HFF-Myc (cell line): ENCODE results near the gene JAML.

ENCODE experiments used
- DNase-seq: peaks from one replicate; pipeline ENCODE4 v3.0.0-alpha.2; 2011; ENCODE audit warnings: low read depth; ENCODE audit errors: extremely low read depth
- H3K4me3 ChIP-seq: replicated peaks from 2 replicates; pipeline ENCODE4 v1.5.1; 2011; ENCODE audit warnings: low read depth, mild to moderate bottlenecking, control low read depth, low read length
- CTCF ChIP-seq: IDR thresholded peaks from 2 replicates; pipeline ENCODE4 v1.5.1; 2012; ENCODE audit warnings: mild to moderate bottlenecking, low read depth, low read length, control low read depth; ENCODE audit errors: missing control alignments

The JAML gene

DNA sequence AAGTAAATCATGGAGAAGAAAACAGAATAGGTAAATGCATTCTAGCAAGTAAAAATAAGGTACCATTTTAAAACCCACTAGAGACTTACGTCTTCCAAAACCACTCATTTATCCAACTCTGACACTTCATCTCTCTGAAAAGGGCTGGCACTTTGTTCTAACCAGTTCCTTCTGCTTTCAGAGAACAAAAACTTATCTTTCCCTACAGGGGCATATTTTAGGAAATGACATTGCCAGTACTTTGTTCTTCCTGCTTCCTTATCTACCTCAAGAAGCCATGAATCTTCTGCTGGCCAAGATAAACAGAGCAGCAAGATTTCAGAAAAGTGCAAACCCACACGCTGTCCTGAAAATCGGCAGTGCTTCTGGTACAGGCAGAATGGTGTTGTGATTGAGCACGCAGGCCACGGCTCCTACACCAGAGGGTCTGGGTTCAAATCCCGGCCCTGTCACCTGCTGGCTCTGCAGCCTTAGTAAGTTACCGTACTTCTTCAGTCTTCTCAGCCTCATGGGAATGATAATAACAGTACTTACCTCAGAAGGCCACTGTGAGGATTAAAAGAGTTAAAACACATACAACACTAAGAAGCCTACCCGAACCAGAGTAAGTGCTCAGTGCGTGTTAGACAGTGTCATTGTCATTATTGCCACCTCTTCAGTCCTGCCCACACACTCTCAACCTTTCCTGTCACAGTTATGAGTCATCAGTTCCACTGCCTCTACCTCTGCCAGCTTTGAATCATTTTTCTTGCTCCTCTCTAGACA is 16.4 kb upstream of the JAML start:
- DNase-seq = no peak
- no peak overlapping the region for H3K4me3 ChIP-seq
- TF ChIP-seq CTCF = no peak

DNA sequence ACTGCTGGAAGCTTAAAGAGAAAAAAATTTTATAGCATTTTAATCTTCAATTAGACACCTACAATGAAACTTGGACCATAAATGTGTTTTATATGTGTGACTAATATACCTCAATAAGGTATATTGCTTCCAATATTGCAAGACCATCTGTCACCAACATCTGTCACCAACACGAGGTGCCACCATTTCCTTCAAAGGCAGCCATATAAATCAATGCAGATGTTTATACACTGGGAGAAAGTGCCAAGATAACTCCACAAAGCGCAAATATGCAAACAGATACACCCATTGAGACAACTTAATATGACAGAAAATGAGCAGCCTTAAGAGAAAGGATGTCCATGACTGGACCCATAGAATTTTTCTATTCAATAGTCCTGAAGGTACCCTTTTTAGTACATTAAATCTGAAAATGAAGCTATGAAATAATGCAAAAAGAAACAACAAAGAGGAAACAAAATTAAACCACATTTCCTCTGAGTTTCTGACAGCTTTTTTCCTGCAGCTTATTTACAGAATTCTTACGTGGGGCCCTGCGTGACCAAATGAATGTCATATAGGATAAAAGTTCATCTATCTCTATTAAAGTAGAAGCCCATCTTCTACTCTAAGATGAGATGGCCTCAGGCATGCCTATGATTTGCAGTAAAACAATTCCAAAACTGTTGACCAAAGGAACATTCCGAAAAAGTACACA is 14.8 kb upstream of the JAML start:
- no peak for TF ChIP-seq CTCF
- no peak overlapping the region for H3K4me3 ChIP-seq
- DNase-seq = no peak

DNA sequence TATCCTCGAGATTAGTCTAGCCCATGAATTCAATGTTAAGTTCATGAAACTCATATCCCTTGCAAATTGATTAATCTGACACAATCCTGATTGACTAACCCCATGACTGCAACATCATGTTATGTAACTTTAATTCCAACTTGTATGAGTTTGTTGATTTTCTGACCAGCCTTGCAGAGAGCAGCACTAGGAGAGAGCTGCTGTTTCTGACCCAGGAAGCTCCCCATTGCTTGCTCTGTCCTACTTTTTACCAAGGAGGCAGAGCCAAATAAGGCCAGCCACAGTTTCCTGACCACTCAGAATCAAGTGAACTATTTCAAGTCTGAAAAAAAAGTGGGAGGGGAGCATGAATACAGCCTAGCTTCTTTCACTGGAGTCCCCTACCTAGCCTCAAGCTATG is 14.1 kb upstream of the JAML start:
- DNase-seq = no peak
- no peak overlapping the region for H3K4me3 ChIP-seq
- TF ChIP-seq CTCF = no peak

DNA sequence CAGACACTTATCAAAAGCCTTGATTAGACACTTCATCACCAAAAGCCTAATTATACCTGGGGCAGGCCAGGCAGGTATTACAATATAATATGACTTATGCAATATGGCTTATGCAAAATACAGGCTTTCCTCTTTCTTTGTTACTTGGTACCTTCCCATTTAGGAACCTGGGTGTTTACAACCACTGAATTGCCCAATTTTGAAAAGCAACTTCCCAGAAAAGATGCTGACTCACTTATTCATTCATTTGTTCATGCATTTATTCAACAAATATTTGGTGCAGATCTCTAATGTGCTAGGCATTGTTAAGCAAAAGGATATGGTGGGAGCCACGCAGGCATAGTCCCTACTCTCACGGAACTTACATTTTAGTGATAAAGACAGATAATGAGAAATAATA is 13.6 kb upstream of the JAML start:
- TF ChIP-seq CTCF = no peak
- no peak overlapping the region for H3K4me3 ChIP-seq
- no peak for DNase-seq

GRCh38 chr11:118236170-118236569 is 11.4 kb upstream of the JAML start:
- no peak for DNase-seq
- H3K4me3 ChIP-seq = no peak overlapping the region
- no peak for TF ChIP-seq CTCF

DNA sequence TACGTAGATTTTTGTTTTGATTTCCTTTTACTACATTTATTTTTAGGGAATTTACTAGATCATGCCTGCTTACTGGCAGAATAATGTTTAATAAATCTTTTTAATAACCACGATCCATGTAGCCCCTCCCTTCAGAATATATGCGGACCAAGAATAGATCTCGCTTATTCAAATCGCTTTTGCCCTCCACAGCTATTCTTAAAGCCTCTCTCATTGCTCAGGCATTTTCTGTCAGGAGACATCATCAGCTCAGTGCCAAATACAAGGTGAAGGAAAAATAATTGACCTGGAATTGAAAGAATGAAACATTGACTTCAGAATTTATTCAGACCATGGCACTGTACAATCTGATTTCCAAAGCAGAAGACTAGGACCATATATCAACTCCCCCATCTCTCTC is 10.0 kb upstream of the JAML start:
- no peak for DNase-seq
- TF ChIP-seq CTCF = no peak
- no peak overlapping the region for H3K4me3 ChIP-seq
